Thoracic aorta (tissue), 2 donors: ENCODE data around the gene RAP1GAP2. TPM values are rescaled to one million over a fixed set of nuclear protein-coding genes. Genes with fewer than 3 reads are reported as not detected.

Source experiments
- ATAC-seq: fragments of 150-250 bp; one replicate; pipeline ENCODE4 v1.8.0; 2017; ENCODE audit warnings: low read depth; ENCODE audit not compliant: insufficient number of reproducible peaks, low FRiP score
- DNase-seq: peaks from one replicate; pipeline ENCODE4 v3.0.0-alpha.2; 2020; ENCODE audit warnings: low spot score
- H3K27ac ChIP-seq, 2 donors: fragments of 200-600 bp; sonication (generic); 1 replicate in 1 of 2; 2 replicates in 1 of 2; pipeline ENCODE4 v1.5.1; 2016; ENCODE audit warnings: mild to moderate bottlenecking in 2 of 2, moderate library complexity in 2 of 2
- H3K27me3 ChIP-seq: fragments of 200-600 bp; sonication (generic); replicated peaks from 2 replicates; pipeline ENCODE4 v1.6.0; 2016; ENCODE audit warnings: mild to moderate bottlenecking; ENCODE audit not compliant: insufficient read depth
- H3K36me3 ChIP-seq: fragments of 200-600 bp; sonication (generic); one replicate; pipeline ENCODE4 v1.5.1; 2016
- H3K4me1 ChIP-seq, 2 donors: fragments of 200-600 bp; sonication (generic); 1 replicate in 1 of 2; 2 replicates in 1 of 2; pipeline versions ENCODE4 v1.5.1 to v1.6.0; 2016; ENCODE audit warnings: low read depth in 2 of 2, mild to moderate bottlenecking in 1 of 2; ENCODE audit not compliant: control insufficient read depth in 1 of 2
- H3K4me3 ChIP-seq: fragments of 200-600 bp; sonication (generic); 2 replicates; pipeline ENCODE4 v1.5.1; 2016; ENCODE audit warnings: mild to moderate bottlenecking
- H3K9me3 ChIP-seq: fragments of 200-600 bp; sonication (generic); 2 replicates; pipeline ENCODE4 v1.5.1; 2016
- CTCF ChIP-seq: fragments of 200-600 bp; sonication (generic); IDR thresholded peaks from one replicate; pipeline ENCODE4 v1.5.1; 2019; ENCODE audit warnings: antibody characterized with exemption
- total RNA-seq, 2 donors: library from RNA; depleted of rRNA; stranded (reverse); fragments of >200 nt; gene quantifications; one replicate each; pipeline versions ENCODE4 v1.1.0 to v1.2.3, GENCODE V29; 2016

RAP1GAP2 gene
- total RNA-seq, 2 donors from 2014 or later, result 10.0 to 12.4 TPM

DNA sequence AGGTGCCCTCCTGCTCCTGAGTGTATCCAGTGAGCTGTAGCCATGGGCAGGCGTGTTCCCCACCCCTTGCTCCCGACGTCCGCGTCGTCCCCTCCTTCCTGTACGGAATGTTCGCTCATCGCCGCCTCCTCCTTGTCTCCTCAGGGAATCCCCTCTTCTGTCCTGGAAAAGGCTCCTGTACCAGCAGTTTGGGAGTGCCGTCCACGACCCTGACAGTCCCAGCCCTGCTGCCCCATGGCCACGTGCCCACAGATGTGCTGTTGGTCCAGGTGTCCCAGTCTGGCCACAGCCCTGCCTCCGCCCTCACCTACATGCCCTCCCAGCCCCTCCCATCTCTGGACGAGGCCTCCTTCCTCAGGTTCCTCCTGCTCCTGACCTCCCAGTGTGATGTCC, 237.0 kb downstream of the RAP1GAP2 start:
- no peaks in the 10 kb centered on the region for H3K36me3 ChIP-seq
- no peak for ATAC-seq
- TF ChIP-seq CTCF, result no peak

GRCh38 chr17:3033741-3034577, 237.7 kb downstream of the RAP1GAP2 start:
- DNase-seq, result no peak

More for the DNA sequence above, 237.0 kb downstream of the RAP1GAP2 start:
- Histone ChIP-seq H3K27ac (no peak overlapping the region), H3K4me3 (no peak overlapping the region), H3K4me1 (no peaks in the 10 kb centered on the region), H3K27me3 (no peaks in the 10 kb centered on the region), H3K9me3 (no peaks in the 10 kb centered on the region)
- DNase-seq, result no peak

DNA sequence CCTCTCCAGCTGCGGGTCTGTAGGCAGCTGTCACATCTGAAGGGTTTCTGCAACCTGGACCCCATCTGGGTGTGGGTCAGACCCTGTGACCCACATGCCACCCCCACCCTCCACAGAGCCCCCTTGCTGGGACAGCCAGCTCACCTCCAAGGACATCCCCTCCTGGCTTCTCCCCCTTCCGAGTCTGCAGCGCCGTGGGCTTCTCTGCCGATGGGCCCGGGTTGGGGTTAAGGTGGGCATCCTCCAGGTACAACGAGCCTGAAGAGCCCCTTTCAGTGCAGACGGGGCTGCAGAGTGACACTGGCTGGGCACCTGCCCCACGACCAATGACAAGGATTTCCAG, 238.3 kb downstream of the RAP1GAP2 start:
- H3K9me3 ChIP-seq, result no peaks in the 10 kb centered on the region
- ATAC-seq, result no peak
- no peak overlapping the region for H3K27ac ChIP-seq
- DNase-seq, result no peak
- no peaks in the 10 kb centered on the region for H3K4me1 ChIP-seq
- TF ChIP-seq CTCF, result no peak
- H3K27me3 ChIP-seq, result no peaks in the 10 kb centered on the region
- no peaks in the 10 kb centered on the region for H3K36me3 ChIP-seq
- no peak overlapping the region for H3K4me3 ChIP-seq

More at GRCh38 chr17:3033741-3034577, 237.7 kb downstream of the RAP1GAP2 start:
- no peaks in the 10 kb centered on the region for H3K9me3 ChIP-seq
- H3K4me3 ChIP-seq, result no peak overlapping the region
- no peak for TF ChIP-seq CTCF
- no peaks in the 10 kb centered on the region for H3K36me3 ChIP-seq
- ATAC-seq, result no peak
- H3K27ac ChIP-seq, result no peak overlapping the region
- no peaks in the 10 kb centered on the region for H3K4me1 ChIP-seq
- no peaks in the 10 kb centered on the region for H3K27me3 ChIP-seq

GRCh38 chr17:3035256-3035967, 239.2 kb downstream of the RAP1GAP2 start:
- H3K4me3 ChIP-seq, result no peak overlapping the region

More at GRCh38 chr17:3035256-3035967, 239.2 kb downstream of the RAP1GAP2 start:
- ATAC-seq (no peak), DNase-seq (no peak)
- Histone ChIP-seq H3K9me3 (no peaks in the 10 kb centered on the region), H3K27ac (no peak overlapping the region), H3K36me3 (no peaks in the 10 kb centered on the region), H3K27me3 (no peaks in the 10 kb centered on the region), H3K4me1 (no peaks in the 10 kb centered on the region)
- TF ChIP-seq CTCF, result no peak
